Measurements from ENCODE around the gene ELOVL1.
A peak's percentile ranks its signal among the peaks of the same experiment; 100 is the strongest.

The ELOVL1 gene

GRCh38 chr1:43368646-43369020, 822 bp upstream of the ELOVL1 start:
- H3K4me3 ChIP-seq (ENCODE audit: low read length), result peak overlapping the region; percentile 83
- TF ChIP-seq ZNF274 (IDR thresholded peaks at IDR 0.05; ENCODE audit: low read depth, low read length), result no peak

GRCh38 chr1:43367026-43367903, 546 bp downstream of the ELOVL1 start:
- H3K4me3 ChIP-seq (ENCODE audit: low read length), result peak overlapping the region; percentile 75

GRCh38 chr1:43366601-43367025, 1.2 kb downstream of the ELOVL1 start:
- H3K4me3 ChIP-seq (ENCODE audit: low read length), result peak overlapping the region; percentile 75
- no peak for TF ChIP-seq ZNF274 (IDR thresholded peaks at IDR 0.05; ENCODE audit: low read depth, low read length)

More at GRCh38 chr1:43367026-43367903, 546 bp downstream of the ELOVL1 start:
- TF ChIP-seq ZNF274 (IDR thresholded peaks at IDR 0.05; ENCODE audit: low read depth, low read length), result no peak

- peak overlapping the region; percentile 75; the same call in 1 of the 2 replicates for H3K4me3 ChIP-seq (ENCODE audit: low read length)
- no peak for TF ChIP-seq ZNF274 (IDR thresholded peaks at IDR 0.05; ENCODE audit: low read depth, low read length)
These were observed 1.6 kb downstream of the ELOVL1 start for GRCh38 chr1:43366179-43366578.

GRCh38 chr1:43365678-43366077, 2.1 kb downstream of the ELOVL1 start:
- no peak for TF ChIP-seq ZNF274 (IDR thresholded peaks at IDR 0.05; ENCODE audit: low read depth, low read length)
- no peak overlapping the region; the same call in 1 of the 2 replicates for H3K4me3 ChIP-seq (ENCODE audit: low read length)

GRCh38 chr1:43363935-43364525, 3.8 kb downstream of the ELOVL1 start:
- no peak for TF ChIP-seq ZNF274 (IDR thresholded peaks at IDR 0.05; ENCODE audit: low read depth, low read length)
- H3K4me3 ChIP-seq (ENCODE audit: low read length), result no peak overlapping the region

- TF ChIP-seq ZNF274 (IDR thresholded peaks at IDR 0.05; ENCODE audit: low read depth, low read length), result no peak
- no peak overlapping the region for H3K4me3 ChIP-seq (ENCODE audit: low read length)
These were observed 4.4 kb downstream of the ELOVL1 start for GRCh38 chr1:43363283-43363934.

GRCh38 chr1:43360616-43361015, 7.2 kb downstream of the ELOVL1 start:
- no peak for TF ChIP-seq ZNF274 (IDR thresholded peaks at IDR 0.05; ENCODE audit: low read depth, low read length)
- H3K4me3 ChIP-seq (ENCODE audit: low read length), result peak overlapping the region; percentile 93; the same call in 1 of the 2 replicates

GRCh38 chr1:43359696-43360095, 8.1 kb downstream of the ELOVL1 start:
- H3K4me3 ChIP-seq (ENCODE audit: low read length), result peak overlapping the region; percentile 93
- TF ChIP-seq ZNF274 (IDR thresholded peaks at IDR 0.05; ENCODE audit: low read depth, low read length), result no peak

GRCh38 chr1:43358746-43359693, 8.8 kb downstream of the ELOVL1 start, which contains the start of gene CDC20:
Gene CDC20 (plus strand): TSS chr1:43358981. CDS start chr1:43359216, 235 bp downstream.
- no peak for TF ChIP-seq ZNF274 (IDR thresholded peaks at IDR 0.05; ENCODE audit: low read depth, low read length)
- H3K4me3 ChIP-seq (ENCODE audit: low read length), result peak within 1 kb of the TSS; percentile 93

GRCh38 chr1:43358121-43358745, 9.6 kb downstream of the ELOVL1 start:
- H3K4me3 ChIP-seq (ENCODE audit: low read length), result peak overlapping the region; percentile 87
- no peak for TF ChIP-seq ZNF274 (IDR thresholded peaks at IDR 0.05; ENCODE audit: low read depth, low read length)

- H3K4me3 ChIP-seq (ENCODE audit: low read length), result no peak overlapping the region
- no peak for TF ChIP-seq ZNF274 (IDR thresholded peaks at IDR 0.05; ENCODE audit: low read depth, low read length)
These were observed 10.6 kb downstream of the ELOVL1 start for GRCh38 chr1:43357251-43357650.

- TF ChIP-seq ZNF274 (IDR thresholded peaks at IDR 0.05; ENCODE audit: low read depth, low read length), result no peak
- no peak overlapping the region for H3K4me3 ChIP-seq (ENCODE audit: low read length)
These were observed 12.9 kb downstream of the ELOVL1 start for GRCh38 chr1:43354936-43355335.
